ENCODE measurements around the gene NEIL1. TPM values are rescaled to one million over a fixed set of nuclear protein-coding genes. Genes with fewer than 3 reads are reported as not detected.
"Not testable (repeated sequence)": the region's sequence is repeated elsewhere in the genome, so short reads cannot be mapped to it uniquely, and the experiment has no call there.

Gene NEIL1
- total RNA-seq = 12.7 and 14.4 TPM in 2 replicates

- intact Hi-C loops (cut with micrococcal nuclease) = no loop called here
Measured at GRCh38 chr15:75346796-75347221, at the start of gene NEIL1. TSS of gene NEIL1 (plus strand) at chr15:75347039. CDS start at chr15:75348906, 1,867 bp downstream.

- intact Hi-C loops (cut with micrococcal nuclease) = not testable (repeated sequence)
Measured at GRCh38 chr15:75298541-75299310, 48.1 kb upstream of the NEIL1 start.

GRCh38 chr15:75299311-75299688 lies 47.5 kb upstream of the NEIL1 start:
- intact Hi-C loops (cut with micrococcal nuclease) = not testable (repeated sequence)

GRCh38 chr15:75300026-75300425 lies 46.8 kb upstream of the NEIL1 start:
- intact Hi-C loops (cut with micrococcal nuclease) = not testable (repeated sequence)

- intact Hi-C loops (cut with micrococcal nuclease) = no loop called here
Measured at GRCh38 chr15:75302318-75302717, 44.5 kb upstream of the NEIL1 start.

GRCh38 chr15:75302753-75303152 lies 44.1 kb upstream of the NEIL1 start:
- intact Hi-C loops (cut with micrococcal nuclease) = not testable (repeated sequence)

GRCh38 chr15:75306188-75306587 lies 40.7 kb upstream of the NEIL1 start:
- intact Hi-C loops (cut with micrococcal nuclease) = no loop called here

- intact Hi-C loops (cut with micrococcal nuclease) = no loop called here
Measured at GRCh38 chr15:75307778-75308390, 39.0 kb upstream of the NEIL1 start.

- intact Hi-C loops (cut with micrococcal nuclease) = loop anchor here (5.0 kb wide), 1 partner anchor 77 kb away; no protein-coding TSS in a partner anchor
Measured at GRCh38 chr15:75309711-75310110, 37.1 kb upstream of the NEIL1 start.

- intact Hi-C loops (cut with micrococcal nuclease) = loop anchor here (5.0 kb wide), 1 partner anchor 80 kb away; no protein-coding TSS in a partner anchor
Measured at GRCh38 chr15:75312548-75312947, 34.3 kb upstream of the NEIL1 start.

GRCh38 chr15:75313116-75313845 lies 33.6 kb upstream of the NEIL1 start:
- intact Hi-C loops (cut with micrococcal nuclease) = loop anchor here (5.0 kb wide), 1 partner anchor 81 kb away; no protein-coding TSS in a partner anchor

- intact Hi-C loops (cut with micrococcal nuclease) = loop anchor here (5.0 kb wide), 1 partner anchor 82 kb away; no protein-coding TSS in a partner anchor
Measured at GRCh38 chr15:75314552-75315290, 32.1 kb upstream of the NEIL1 start.

- intact Hi-C loops (cut with micrococcal nuclease) = not testable (repeated sequence)
Measured at GRCh38 chr15:75319231-75319897, 27.5 kb upstream of the NEIL1 start.

- intact Hi-C loops (cut with micrococcal nuclease) = no loop called here
Measured at GRCh38 chr15:75321711-75322110, 25.1 kb upstream of the NEIL1 start.

- intact Hi-C loops (cut with micrococcal nuclease) = no loop called here
Measured at GRCh38 chr15:75325922-75326321, 20.9 kb upstream of the NEIL1 start.

- intact Hi-C loops (cut with micrococcal nuclease) = no loop called here
Measured at GRCh38 chr15:75327005-75327404, 19.8 kb upstream of the NEIL1 start.

GRCh38 chr15:75327491-75327890 lies 19.3 kb upstream of the NEIL1 start:
- intact Hi-C loops (cut with micrococcal nuclease) = no loop called here

GRCh38 chr15:75328493-75329314 lies 18.1 kb upstream of the NEIL1 start:
- intact Hi-C loops (cut with micrococcal nuclease) = no loop called here

GRCh38 chr15:75329571-75329970 lies 17.3 kb upstream of the NEIL1 start:
- intact Hi-C loops (cut with micrococcal nuclease) = no loop called here

GRCh38 chr15:75332093-75332492 lies 14.7 kb upstream of the NEIL1 start:
- intact Hi-C loops (cut with micrococcal nuclease) = not testable (repeated sequence)

Data from T-helper 1 cell treated with Interleukin-12 subunit alpha and Interleukin-12 subunit beta and Interleukin-4 antibody, amounts not matched to agents 30 ng/mL and 1 ng/mL, for 36 hours (primary cell).